Brain microvascular endothelial cell (primary cell): ENCODE measurements around the gene CPSF4L.

Source experiments
- DNase-seq: peaks from one replicate; pipeline ENCODE4 v3.0.0-alpha.2; 2020
- H3K27ac ChIP-seq: fragments of 250-450 bp; sonication (Bioruptor Pico); 2 replicates; pipeline ENCODE4 v1.5.1; 2020; ENCODE audit warnings: mild to moderate bottlenecking, moderate library complexity
- H3K27me3 ChIP-seq: fragments of 250-450 bp; sonication (Bioruptor Pico); replicated peaks from 2 replicates; pipeline ENCODE4 v1.5.1; 2020; ENCODE audit warnings: mild to moderate bottlenecking
- H3K36me3 ChIP-seq: fragments of 250-450 bp; sonication (Bioruptor Pico); replicated peaks from 2 replicates; pipeline ENCODE4 v1.5.1; 2020; ENCODE audit warnings: mild to moderate bottlenecking
- H3K4me3 ChIP-seq: 2 replicates; pipeline ENCODE4 v1.5.1; 2011; ENCODE audit warnings: low read depth, mild to moderate bottlenecking, control low read depth, low read length, moderate library complexity
- CTCF ChIP-seq: IDR thresholded peaks from 2 replicates; pipeline ENCODE4 v1.5.1; 2011; ENCODE audit warnings: low read depth, mild to moderate bottlenecking, moderate library complexity, low read length, control low read depth, inconsistent platforms; ENCODE audit errors: missing control alignments
- in situ Hi-C: cut with HindIII; loops from 2 replicates; pipeline ENCODE4 v1.10.0; 2017; ENCODE audit warnings: low sequenced_read_pairs, low pct_ligation_motif_present

Gene CPSF4L

GRCh38 chr17:73247726-73248125 lies 14.0 kb downstream of the CPSF4L start:
- Histone ChIP-seq H3K27ac (no peak overlapping the region), H3K36me3 (peaks cover 3% of the 10 kb centered on the region), H3K27me3 (no peaks in the 10 kb centered on the region), H3K4me3 (no peak overlapping the region)
- peak; percentile 30 for TF ChIP-seq CTCF
- DNase-seq, result no peak
- in situ Hi-C loops, result no loop called here

GRCh38 chr17:73240561-73240960 lies 21.1 kb downstream of the CPSF4L start:
- TF ChIP-seq CTCF, result no peak
- no peaks in the 10 kb centered on the region for H3K27me3 ChIP-seq
- peaks cover 26% of the 10 kb centered on the region for H3K36me3 ChIP-seq
- in situ Hi-C loops, result no loop called here
- H3K4me3 ChIP-seq, result no peak overlapping the region
- no peak for DNase-seq
- H3K27ac ChIP-seq, result no peak overlapping the region

- Histone ChIP-seq H3K36me3 (peaks cover 29% of the 10 kb centered on the region), H3K4me3 (no peak overlapping the region), H3K27me3 (no peaks in the 10 kb centered on the region), H3K27ac (no peak overlapping the region)
- in situ Hi-C loops, result no loop called here
- TF ChIP-seq CTCF, result no peak
- DNase-seq, result no peak
These were observed 24.0 kb downstream of the CPSF4L start for GRCh38 chr17:73237714-73238113.

GRCh38 chr17:73234736-73235135 lies 26.9 kb downstream of the CPSF4L start:
- TF ChIP-seq CTCF, result no peak
- no peak for DNase-seq
- Histone ChIP-seq H3K27ac (no peak overlapping the region), H3K27me3 (no peaks in the 10 kb centered on the region), H3K36me3 (peaks cover 19% of the 10 kb centered on the region), H3K4me3 (no peak overlapping the region)
- in situ Hi-C loops, result no loop called here

- H3K27me3 ChIP-seq, result no peaks in the 10 kb centered on the region
- H3K27ac ChIP-seq, result peak overlapping the region; percentile 71
- DNase-seq, result peak; percentile 14
- peaks cover 16% of the 10 kb centered on the region for H3K36me3 ChIP-seq
- in situ Hi-C loops, result no loop called here
- no peak for TF ChIP-seq CTCF
- peak overlapping the region; percentile 92 for H3K4me3 ChIP-seq
These were observed 28.9 kb downstream of the CPSF4L start for GRCh38 chr17:73232587-73233373.
